HepG2 (cell line): ENCODE data around the gene ENTHD1.

ENCODE experiments used
- HDAC6 ChIP-seq: fragments of 200-600 bp; sonication (generic); IDR thresholded peaks from 2 replicates; pipeline ENCODE4 v1.7.0; 2017; ENCODE audit warnings: mild to moderate bottlenecking, antibody characterized with exemption, low read length, low read depth
- NFATC3 ChIP-seq: sonication (generic); formaldehyde crosslinking; IDR thresholded peaks from 2 replicates; pipeline ENCODE4 v1.5.1; 2020; ENCODE audit warnings: mild to moderate bottlenecking, missing genetic modification reagents
- NONO ChIP-seq, 2 experiments: fragments of 450-650 bp in 1 of 2; sonication (generic) in 1 of 2; formaldehyde crosslinking in 1 of 2; IDR thresholded peaks in 1 of 2; conservative IDR thresholded peaks in 1 of 2; 2 replicates each; pipeline versions ENCODE4 v1.6.1 to v1.8.0; 2017 to 2022; ENCODE audit warnings: mild to moderate bottlenecking in 1 of 2, missing genetic modification reagents in 1 of 2, moderate library complexity in 1 of 2
- RNF2 ChIP-seq: fragments of 450-650 bp; conservative IDR thresholded peaks from 2 replicates; pipeline ENCODE4 v1.6.1; 2016; ENCODE audit warnings: low read depth
- ZFX ChIP-seq: sonication (generic); formaldehyde crosslinking; IDR thresholded peaks from 2 replicates; pipeline ENCODE4 v1.4.0; 2020; ENCODE audit warnings: mild to moderate bottlenecking, low read depth, missing genetic modification reagents, moderate library complexity
- ZNF253 ChIP-seq: sonication (generic); formaldehyde crosslinking; IDR thresholded peaks from 2 replicates; pipeline ENCODE4 v1.8.0; 2022; ENCODE audit warnings: mild to moderate bottlenecking, missing genetic modification reagents, borderline replicate concordance
- TF ChIP-seq, protein P1 (sequence below): sonication (generic); formaldehyde crosslinking; IDR thresholded peaks from 2 replicates; pipeline ENCODE4 v1.4.0; 2020; ENCODE audit warnings: mild to moderate bottlenecking, missing genetic modification reagents
- TF ChIP-seq, protein P2 (sequence below): IDR thresholded peaks from 2 replicates; pipeline ENCODE4 v1.6.1; 2018; ENCODE audit warnings: missing genetic modification reagents

DNA sequence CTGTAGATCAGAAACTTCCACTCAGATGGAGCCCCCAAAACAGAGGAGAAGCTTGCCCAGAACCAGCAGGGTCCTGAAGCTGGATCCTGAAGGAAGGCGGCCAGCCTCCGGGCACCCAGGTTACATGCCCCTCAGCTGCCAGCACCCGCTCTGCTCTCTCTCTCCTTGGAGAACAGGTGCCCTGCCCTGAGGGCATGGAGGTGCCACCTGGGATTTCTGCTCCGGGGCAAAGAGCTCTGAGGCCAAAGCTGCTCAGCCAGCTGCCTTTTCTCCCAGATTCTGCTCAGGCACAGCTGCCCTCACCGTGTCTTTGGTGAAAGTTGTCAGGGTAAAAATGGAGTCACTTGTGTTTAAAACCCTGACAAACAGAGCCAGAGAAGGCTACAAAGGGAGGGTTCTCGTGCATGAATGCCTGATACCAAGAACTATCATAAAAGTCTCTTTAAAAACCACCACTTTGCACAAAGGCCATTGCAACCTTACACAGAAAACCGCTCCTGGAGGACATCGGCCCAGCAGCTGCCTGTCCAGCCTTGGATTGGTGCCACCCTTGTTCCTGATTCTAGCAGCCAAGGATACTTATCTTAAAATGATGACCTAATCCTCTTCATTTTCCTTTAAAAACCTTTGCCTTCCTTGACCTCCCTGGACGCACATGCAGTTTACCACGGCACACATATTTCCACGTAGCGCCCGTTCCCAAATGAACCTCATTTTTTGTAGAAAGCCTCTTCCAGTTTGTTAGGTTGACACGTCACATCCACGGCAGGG is 183.0 kb downstream of the ENTHD1 start:
- TF ChIP-seq RNF2, result no peak
- no peak for TF ChIP-seq NONO (IDR thresholded peaks at IDR 0.05)
- no peak for TF ChIP-seq NONO (CRISPR knock-in tag; conservative IDR thresholded peaks at IDR 0.05)
- TF ChIP-seq, protein P1, sequence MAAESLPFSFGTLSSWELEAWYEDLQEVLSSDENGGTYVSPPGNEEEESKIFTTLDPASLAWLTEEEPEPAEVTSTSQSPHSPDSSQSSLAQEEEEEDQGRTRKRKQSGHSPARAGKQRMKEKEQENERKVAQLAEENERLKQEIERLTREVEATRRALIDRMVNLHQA (CRISPR knock-in tag), result no peak
- TF ChIP-seq, protein P2, sequence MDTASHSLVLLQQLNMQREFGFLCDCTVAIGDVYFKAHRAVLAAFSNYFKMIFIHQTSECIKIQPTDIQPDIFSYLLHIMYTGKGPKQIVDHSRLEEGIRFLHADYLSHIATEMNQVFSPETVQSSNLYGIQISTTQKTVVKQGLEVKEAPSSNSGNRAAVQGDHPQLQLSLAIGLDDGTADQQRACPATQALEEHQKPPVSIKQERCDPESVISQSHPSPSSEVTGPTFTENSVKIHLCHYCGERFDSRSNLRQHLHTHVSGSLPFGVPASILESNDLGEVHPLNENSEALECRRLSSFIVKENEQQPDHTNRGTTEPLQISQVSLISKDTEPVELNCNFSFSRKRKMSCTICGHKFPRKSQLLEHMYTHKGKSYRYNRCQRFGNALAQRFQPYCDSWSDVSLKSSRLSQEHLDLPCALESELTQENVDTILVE (CRISPR knock-in tag), result no peak
- no peak for TF ChIP-seq NFATC3 (CRISPR knock-in tag)
- no peak for TF ChIP-seq ZNF253 (CRISPR knock-in tag)
- no peak for TF ChIP-seq ZFX (CRISPR knock-in tag)
- TF ChIP-seq HDAC6, result no peak
